ENCODE results near the gene AMHR2.
"Not testable (repeated sequence)": the region's sequence is repeated elsewhere in the genome, so short reads cannot be mapped to it uniquely, and the experiment has no call there.

The AMHR2 gene

DNA sequence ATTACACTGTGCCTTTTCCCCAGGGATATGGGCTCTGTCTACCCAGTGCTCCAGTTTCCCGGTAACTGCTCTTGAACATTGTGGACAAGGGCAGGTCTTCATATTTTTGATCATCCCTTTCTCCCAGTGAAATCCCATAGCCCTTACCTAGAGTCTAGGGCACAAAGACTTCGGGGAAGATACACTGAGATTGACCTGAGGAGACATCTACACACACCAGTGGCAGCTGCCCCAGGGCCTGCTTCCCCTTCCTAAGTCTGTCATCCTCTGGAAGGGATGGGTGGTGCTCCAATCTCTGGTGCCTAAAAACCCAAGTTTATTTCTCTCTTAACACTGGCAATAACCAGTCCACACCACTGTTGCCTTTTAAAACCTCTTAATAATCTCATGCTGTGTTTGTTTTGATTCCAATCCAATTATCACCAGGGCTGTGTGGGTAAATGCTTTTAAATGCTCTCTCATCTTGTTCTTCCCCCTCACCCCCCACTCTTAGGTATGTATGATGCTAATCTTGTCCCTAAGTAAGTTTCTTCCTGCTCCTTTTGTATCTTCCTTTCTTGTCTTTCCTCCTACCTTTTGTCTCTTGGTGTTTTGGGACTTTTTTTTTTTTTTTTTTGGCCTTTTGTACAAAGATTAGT lies 7.8 kb upstream of the AMHR2 start:
- DNase-seq (ENCODE audit: low spot score): not testable (repeated sequence)

DNA sequence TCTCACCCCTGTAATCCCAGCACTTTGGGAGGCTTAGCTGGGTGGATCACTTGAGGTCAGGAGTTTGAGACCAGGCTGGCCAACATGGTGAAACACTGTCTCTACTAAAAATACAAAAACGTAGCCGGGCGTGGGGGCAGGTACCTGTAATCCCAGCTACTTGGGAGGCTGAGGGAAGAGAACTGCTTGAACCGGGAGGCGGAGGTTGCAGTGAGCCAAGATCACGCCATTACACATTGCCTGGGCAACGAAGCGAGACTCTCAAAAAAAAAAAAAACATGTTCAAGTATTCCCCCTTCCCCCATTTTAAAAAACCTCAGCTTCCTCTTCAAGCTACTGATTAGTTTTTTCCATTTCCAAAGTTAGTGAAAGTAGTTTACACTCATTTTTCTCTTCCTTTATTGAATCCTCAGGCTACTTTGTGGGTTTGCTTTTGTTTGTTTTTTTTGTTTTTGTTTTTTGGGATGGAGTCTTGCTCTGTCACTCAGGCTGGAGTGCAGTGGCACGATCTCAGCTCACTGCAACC lies 6.3 kb upstream of the AMHR2 start:
- DNase-seq (ENCODE audit: low spot score): not testable (repeated sequence)

DNA sequence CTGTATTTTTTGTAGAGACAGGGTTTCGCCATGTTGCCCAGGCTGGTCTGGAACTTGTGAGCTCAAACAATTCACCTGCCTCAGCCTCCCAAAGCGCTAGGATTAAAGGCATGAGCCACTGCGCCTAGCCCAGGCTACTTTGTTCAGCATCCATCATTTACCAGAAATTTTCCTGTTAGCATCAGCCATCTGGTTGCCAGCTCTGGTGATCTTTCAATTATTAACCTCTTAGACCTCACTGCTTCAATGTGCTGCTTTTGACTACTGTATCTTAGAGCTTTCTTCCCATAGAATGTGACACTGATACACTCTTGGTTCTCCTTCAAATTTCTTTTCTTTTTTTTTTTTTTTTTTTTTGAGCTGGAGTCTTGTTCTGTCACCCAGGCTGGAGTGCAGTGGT lies 5.4 kb upstream of the AMHR2 start:
- DNase-seq (ENCODE audit: low spot score): no peak

GRCh38 chr12:53419756-53420155 lies 3.9 kb upstream of the AMHR2 start:
- DNase-seq (ENCODE audit: low spot score): no peak

DNA sequence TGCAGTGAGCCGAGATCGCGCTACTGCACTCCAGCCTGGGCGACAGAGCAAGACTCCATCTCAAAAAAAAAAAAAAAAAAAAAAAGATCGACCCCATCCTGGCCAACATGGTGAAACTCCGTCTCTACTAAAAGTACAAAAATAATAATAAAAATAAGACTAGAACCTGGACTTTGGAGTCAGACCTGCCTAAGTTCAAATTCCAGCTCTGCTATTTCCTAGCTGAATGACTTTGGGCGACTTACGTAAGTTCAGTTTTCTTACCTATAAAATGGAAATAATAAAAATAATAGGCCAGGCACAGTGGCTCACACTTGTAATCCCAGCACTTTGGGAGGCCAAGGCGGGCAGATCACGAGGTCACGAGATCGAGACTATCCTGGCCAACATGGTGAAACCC lies 1.4 kb upstream of the AMHR2 start:
- not testable (repeated sequence) for DNase-seq (ENCODE audit: low spot score)

DNA sequence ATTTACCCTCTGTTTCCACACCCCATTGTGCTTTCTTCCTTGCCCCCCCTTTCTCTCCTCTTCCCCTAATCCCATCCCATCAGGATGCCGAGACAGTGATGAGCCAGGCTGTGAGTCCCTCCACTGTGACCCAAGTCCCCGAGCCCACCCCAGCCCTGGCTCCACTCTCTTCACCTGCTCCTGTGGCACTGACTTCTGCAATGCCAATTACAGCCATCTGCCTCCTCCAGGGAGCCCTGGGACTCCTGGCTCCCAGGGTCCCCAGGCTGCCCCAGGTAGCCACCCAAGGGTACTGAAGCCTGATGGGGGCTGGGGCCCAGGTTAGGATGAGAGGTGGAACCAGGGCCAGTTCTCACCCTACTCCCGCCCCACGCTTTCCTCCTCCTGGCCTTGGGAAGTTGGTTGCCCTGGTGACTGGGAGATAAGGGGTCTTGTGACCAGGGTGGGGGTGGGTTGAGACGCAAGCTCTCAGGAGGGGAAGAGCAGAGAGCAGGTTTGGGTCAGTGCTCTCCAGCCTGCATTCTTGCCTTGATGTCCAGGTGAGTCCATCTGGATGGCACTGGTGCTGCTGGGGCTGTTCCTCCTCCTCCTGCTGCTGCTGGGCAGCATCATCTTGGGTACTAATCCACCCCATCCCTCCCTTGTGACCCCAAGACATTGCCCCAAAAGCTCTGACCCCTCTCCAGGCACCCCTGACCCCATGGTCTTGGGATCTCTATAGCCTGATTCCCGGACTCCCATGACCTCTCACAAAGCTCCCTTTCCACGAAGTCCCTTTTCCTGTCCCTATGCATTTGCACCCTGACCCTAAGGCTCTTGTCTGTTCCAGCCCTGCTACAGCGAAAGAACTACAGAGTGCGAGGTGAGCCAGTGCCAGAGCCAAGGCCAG lies 1.2 kb downstream of the AMHR2 start:
- DNase-seq (ENCODE audit: low spot score): no peak

DNA sequence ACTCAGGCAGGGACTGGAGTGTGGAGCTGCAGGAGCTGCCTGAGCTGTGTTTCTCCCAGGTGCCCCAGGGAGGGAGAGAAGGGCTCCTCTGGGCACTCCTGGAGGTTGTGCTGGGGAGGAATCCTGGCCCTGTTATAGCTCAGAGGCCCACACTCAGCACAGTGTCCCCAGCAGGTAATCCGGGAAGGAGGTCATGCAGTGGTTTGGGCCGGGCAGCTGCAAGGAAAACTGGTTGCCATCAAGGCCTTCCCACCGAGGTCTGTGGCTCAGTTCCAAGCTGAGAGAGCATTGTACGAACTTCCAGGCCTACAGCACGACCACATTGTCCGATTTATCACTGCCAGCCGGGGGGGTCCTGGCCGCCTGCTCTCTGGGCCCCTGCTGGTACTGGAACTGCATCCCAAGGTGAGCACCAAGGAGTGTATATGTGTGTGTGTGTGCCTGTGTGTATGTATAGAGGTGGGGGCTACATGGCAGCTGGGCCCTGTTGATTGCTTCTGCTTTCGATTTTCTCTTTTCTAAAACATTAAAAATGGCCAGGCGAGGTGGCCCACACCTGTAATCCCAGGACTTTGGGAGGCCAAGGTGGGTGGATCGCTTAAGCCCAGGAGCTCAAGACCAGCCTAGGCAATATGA lies 2.0 kb downstream of the AMHR2 start:
- no peak for DNase-seq (ENCODE audit: low spot score)

GRCh38 chr12:53427905-53428594 lies 4.4 kb downstream of the AMHR2 start:
- peak; percentile 77 for DNase-seq (ENCODE audit: low spot score)

DNA sequence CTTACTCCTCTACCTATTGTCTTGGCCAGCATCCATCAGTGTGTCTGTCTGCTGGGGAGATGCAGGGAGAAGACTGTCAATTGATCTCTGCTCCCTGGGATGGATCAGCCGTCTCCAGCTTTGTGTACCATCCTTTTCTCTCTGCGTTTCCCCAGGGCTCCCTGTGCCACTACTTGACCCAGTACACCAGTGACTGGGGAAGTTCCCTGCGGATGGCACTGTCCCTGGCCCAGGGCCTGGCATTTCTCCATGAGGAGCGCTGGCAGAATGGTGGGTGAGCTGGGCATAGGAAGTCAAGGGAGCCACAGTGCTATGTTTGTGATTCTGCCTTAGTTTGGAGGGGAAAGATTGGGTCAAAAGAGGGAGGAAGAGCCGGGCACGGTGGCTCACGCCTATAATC lies 5.1 kb downstream of the AMHR2 start:
- no peak for DNase-seq (ENCODE audit: low spot score)

DNA sequence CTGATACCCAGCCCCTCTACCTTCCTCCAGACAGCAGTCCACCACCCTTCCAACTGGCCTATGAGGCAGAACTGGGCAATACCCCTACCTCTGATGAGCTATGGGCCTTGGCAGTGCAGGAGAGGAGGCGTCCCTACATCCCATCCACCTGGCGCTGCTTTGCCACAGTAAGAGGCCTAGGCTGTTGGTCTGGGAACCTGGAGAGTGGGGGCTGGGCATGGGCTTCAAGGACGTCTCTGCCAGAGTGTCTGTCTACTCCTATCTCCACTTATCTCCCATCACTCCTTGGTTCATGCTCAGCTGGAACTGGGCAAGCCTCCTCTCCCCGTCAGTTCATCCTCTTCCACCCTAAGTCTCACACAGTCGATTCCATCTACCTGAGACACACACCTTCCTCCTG lies 6.5 kb downstream of the AMHR2 start:
- DNase-seq (ENCODE audit: low spot score): no peak

- DNase-seq (ENCODE audit: low spot score): no peak
Measured at GRCh38 chr12:53431187-53431586, 7.5 kb downstream of the AMHR2 start.

DNA sequence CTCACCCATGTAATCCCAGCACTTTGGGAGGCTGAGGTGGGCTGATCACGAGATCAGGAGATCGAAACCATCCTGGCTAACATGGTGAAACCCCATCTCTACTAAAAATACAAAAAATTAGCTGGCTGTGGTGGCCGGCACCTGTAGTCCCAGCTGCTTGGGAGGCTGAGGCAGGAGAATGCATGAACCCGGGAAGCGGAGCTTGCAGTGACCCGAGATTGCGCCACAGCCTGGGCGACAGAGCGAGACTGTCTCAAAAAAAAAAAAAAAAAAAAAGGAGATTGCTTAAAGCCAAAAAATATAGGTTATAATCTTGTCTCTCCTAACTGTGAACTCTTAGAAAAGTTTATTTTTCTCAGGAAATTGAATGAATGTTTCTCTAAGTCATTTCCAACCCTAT lies 11.7 kb downstream of the AMHR2 start:
- DNase-seq (ENCODE audit: low spot score): not testable (repeated sequence)

DNA sequence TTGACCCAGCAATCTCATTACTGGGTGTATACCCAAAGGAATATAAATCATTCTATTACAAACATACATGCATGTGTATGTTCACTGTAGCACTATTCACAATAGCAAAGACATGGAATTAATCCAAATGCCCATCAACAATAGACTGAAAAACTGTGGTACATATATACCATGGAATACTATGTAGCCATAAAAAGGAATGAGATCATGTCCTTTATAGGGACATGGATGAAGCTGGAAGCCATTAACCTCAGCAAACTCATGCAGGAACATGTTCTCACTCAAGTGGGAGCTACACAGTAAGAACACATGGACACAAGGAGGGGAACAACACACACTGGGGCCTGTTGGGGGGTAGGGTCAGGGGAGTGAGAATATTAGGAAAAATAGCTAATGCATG lies 15.9 kb downstream of the AMHR2 start:
- DNase-seq (ENCODE audit: low spot score): not testable (repeated sequence)

GRCh38 chr12:53441040-53441833 lies 17.6 kb downstream of the AMHR2 start, which contains the start of gene PRR13:
Gene PRR13 (plus strand): TSS chr12:53441734. CDS start chr12:53442715, 981 bp downstream.
- DNase-seq (ENCODE audit: low spot score): peak; percentile 96

GRCh38 chr12:53443955-53444354 lies 20.3 kb downstream of the AMHR2 start:
- no peak for DNase-seq (ENCODE audit: low spot score)

DNA sequence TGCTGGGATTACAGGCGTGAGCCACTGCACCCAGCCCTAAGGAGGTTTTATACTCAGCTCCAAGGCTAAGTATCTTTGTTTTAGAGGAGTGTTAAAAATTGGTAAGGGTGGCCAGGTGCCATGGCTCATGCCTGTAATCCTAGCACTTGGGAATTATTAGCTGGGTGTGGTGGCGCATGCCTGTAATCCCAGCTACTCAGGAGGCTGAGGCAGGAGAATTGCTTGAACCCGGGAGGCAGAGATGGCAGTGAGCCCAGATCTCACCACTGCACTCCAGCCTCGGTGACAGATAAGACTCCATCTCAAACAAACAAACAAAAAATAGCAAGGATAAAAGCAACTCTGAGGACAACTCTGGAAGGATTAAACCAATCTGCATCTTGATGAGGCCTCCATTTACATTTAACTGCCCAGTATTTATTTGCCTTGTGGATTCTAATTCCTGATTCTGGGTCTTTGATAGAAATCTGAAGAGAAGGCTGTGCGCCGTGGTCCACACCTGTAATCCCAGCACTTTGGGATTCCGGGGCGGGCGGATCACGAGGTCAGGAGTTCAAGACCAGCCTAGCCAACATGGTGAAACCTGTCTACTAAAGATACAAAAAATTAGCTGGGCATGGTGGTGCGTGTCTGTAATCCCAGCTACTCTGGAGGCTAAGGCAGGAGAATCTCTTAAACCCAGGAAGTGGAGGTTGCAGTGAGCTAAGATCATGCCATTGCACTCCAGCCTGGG lies 21.1 kb downstream of the AMHR2 start:
- not testable (repeated sequence) for DNase-seq (ENCODE audit: low spot score)

DNA sequence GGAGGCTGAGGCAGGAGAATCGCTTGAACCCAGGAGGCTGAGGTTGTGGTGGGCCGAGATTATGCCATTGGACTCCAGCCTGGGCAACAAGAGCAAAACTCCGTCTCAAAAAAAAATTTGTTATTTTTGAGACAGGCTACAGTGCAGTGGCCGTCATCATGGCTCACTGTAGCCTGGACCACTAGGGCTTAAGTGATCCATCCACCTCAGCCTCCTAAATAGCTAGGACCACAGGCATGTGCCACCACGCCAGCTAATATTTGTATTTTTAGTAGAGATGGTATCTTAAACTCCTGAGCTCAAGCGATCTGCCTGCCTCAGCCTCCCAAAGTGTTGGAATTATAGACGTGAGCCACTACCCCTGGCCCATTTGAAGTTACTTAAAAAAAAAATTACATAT lies 27.3 kb downstream of the AMHR2 start:
- DNase-seq (ENCODE audit: low spot score): no peak

- peak; percentile 98 for DNase-seq (ENCODE audit: low spot score)
Measured at GRCh38 chr12:53451661-53452158, 28.1 kb downstream of the AMHR2 start, which contains the start of gene PCBP2. Gene PCBP2 (plus strand): TSS chr12:53452102. CDS start chr12:53454801, 2,699 bp downstream.

GRCh38 chr12:53452159-53453077 lies 28.8 kb downstream of the AMHR2 start:
- DNase-seq (ENCODE audit: low spot score): peak; percentile 94

Data from AG20443 (cell line).